GM21367 (cell line): ENCODE measurements around the gene CENPP.

Source experiments
- ATAC-seq: cut with Tn5 transposase; IDR thresholded peaks from one replicate; pipeline ENCODE4 v1.9.1; 2021; ENCODE audit not compliant: unreplicated experiment

CENPP gene

DNA sequence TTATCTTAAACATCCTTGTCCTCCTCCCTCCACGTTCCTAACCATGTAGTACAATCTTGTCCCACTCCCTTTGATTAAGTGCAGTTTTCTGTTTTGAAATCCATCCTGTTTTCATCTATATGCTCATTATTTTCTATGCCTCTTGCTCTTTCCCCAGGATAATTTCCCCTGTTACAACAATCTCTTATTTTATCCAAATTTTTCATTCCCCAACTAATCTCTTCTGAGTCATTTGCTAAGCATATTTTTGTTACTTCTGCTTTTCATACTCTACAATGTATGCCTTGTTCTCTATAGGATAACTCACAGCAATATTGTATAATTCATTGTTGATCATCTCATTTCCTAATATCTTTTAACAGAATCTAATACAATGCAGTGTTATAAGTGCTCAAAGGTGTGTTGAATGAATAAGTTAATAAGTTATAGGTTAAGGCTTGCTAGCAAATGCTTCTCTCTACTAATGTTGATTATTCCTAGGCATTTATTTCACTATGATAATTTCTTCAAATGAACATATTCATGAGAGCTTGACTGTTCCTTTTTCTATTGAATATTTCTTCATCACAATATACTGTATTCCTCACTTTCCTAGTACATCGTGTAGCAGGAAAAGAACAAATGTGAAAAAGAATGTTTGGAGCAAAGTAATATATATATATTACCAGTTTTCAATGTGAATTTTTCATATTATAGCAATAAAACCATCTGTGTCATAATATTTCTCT lies 97.0 kb downstream of the CENPP start:
- ATAC-seq, result no peak

DNA sequence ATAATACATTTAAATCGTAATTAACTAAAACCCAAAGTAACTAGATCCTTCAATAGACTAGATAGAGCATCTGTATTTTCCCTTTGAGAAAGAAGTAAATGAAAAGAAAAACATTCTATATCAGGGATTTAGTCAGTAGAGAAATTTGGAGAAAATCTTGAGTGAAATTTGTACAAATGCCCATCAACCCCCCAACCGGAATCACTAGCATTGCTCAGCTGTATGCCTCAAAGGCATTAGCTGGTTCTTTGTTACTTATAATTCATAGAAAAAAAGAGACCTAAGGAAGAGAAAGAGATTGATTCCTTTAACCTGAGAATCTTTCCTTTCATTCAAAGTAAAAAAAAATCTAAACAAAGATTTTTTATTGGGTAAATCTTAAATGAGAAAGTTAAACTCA lies 97.9 kb downstream of the CENPP start:
- ATAC-seq, result no peak

- ATAC-seq, result no peak
These were observed 98.6 kb downstream of the CENPP start, which contains the start of gene OMD for GRCh38 chr9:92424340-92424739. OMD (minus strand) TSS chr9:92424471; CDS start chr9:92417558, 6,913 bp downstream.

GRCh38 chr9:92425474-92425873 lies 99.7 kb downstream of the CENPP start:
- no peak for ATAC-seq

DNA sequence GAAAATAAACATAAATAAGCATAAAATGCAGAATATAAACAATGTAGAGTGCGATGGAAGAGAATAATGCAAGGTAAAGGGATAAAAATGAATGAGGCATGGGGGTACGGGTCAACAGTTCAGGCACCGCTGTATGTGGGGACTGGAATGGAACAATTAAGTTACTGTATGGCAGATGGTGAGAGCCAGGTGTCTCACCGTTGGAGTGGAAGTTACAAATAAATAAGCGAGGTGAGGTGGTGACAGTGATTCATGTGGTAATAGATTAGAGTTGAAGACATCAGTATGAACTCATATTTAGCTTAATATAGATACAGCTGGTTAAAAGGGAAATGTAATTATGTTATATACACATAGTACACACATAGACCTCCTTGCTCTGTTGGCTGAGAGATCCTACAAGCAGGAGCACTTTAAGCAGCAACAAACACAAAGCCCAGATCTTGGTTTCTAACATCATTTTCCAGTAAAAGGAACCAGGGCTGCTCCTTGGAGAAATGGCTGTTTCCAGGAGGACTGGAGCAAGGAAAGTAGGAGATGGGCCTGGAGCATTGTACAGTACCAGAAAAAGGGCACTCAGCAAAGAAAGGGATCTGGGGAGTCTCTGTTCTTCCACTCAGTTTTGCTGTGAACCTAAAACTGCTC lies 100.9 kb downstream of the CENPP start:
- ATAC-seq, result no peak

- ATAC-seq, result no peak
These were observed 104.1 kb downstream of the CENPP start for GRCh38 chr9:92429836-92430235.

DNA sequence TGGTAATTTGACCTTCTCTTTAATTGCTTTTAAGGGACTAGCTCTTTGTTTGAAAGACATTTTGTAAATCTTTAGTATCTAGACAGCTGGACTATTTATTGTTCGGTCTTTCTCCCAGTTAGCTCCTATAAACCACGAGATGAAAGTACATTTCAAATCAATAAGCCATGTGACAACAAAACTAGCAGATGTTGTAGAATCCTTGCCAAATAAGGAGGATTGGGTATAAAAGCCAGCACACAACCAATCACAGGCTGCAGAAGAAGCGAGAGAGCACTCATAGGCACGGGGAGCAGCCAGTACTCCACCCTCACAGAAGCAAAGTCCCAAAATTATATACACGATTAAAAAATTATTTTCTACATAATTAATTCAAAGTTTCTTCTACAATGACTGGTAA lies 106.6 kb downstream of the CENPP start:
- no peak for ATAC-seq

DNA sequence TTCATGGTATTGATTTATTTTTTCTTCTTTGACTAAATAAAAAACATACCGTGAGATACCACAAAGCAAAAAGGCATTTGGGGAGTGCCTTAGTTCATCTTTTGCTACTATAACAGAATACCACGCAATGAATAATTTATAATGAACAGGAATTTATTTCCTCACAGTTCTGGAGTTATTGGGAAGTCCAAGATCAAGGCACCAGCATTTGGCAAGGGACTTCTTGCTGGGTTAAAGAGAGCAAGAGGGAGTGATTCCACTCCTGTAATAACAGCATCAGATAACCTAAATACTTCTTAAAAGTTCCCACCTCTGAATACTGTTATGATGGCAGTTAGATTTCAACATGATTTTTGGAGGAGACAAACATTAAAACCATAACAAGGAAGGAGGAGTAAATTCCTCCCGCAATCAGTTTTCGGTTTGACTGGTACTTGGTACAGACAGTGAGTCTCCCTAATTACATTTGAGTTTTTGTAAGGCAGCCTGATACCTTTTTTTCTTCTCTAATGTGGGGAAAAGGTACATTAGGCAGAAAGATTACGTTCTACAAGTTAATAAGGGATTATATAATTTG lies 107.3 kb downstream of the CENPP start:
- ATAC-seq, result no peak

DNA sequence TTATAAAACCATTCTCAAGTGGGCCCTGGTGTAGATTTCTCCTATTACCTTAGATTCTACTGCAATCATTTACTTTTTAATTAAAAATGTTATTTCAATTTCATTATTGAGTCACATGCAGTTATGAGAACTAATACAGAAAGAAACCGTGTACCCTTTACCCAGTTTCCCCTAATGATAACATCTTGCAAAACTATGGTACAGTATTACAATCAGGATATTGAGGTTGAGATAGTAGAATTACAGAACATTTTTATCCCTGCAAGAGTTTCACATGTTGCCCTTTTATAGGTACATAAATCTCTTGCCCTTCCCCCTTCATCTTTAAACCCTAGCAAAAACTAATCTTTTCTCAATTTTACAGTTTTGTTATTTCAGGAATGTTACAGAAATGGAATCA lies 109.5 kb downstream of the CENPP start:
- no peak for ATAC-seq

DNA sequence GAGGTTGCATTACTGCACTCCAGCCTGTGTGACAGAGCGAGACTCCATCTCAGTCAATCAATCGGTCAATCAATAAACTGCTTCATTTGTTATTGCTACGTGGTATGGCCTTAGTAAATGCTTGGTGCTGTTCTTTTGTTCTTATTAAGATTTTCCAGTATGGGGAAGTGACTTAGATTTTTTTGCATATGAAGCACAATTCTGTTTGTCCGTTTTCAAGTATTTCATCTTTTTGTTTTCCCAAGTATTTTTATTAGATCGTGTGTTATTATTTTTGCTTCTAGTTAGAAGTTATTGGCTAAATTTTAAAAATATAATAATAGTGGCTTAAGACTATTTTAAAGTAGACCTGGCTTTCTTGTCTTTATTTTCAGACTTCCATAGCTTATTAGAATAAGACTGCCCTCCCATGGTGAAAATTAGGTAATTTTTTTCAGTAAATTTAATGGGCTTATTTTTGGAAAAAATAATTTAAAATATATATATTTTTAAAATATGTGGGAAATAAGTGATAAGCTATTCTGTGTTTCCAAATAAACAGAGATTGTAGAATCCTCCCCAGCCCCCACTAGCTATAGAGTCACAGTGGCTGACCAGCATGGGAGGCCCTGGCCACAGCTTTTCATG lies 113.3 kb downstream of the CENPP start:
- ATAC-seq, result no peak

- ATAC-seq, result no peak
These were observed 114.4 kb downstream of the CENPP start for GRCh38 chr9:92439921-92440750.

- no peak for ATAC-seq
These were observed 114.9 kb downstream of the CENPP start for GRCh38 chr9:92440751-92441046.

DNA sequence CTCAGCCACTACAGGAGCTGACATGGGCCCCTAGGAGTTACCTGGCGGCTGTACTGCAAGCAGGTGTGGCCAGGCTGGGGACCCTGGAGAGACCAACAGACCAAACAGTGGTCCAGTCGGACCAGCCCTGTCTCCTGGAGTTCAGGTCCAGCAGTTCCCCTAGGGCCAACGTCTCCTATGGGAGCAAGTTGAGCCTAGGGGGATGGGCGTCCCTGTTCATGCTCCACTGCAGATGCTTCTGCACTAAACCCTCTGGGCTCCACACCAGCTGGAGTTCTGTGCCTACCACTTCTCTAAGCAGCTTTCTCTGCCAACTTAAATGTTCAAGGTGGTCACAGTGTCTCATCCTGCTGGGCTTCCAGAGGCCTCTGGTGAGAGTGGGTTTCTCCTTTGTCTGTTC lies 119.1 kb downstream of the CENPP start:
- no peak for ATAC-seq

DNA sequence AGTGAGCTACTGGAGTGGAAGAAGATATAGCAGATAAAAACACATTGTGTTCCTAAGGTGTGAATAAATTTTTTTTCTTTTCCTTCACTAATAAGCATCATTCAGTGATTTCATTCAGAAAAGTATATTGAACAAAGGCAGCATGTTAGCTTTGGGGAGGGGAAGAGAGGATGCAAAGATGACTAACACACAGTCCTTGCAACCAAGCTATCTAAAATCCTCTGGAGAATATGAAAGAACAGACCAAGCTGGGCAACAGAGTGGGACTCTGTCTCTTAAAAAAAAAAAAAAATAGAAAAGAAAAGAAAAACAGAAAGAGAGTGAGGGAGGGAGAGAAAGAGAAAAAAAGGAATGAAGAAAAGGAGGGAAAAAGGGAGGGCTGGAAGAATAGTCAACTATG lies 120.8 kb downstream of the CENPP start:
- ATAC-seq, result no peak

GRCh38 chr9:92455217-92455616 lies 129.5 kb downstream of the CENPP start:
- no peak for ATAC-seq

DNA sequence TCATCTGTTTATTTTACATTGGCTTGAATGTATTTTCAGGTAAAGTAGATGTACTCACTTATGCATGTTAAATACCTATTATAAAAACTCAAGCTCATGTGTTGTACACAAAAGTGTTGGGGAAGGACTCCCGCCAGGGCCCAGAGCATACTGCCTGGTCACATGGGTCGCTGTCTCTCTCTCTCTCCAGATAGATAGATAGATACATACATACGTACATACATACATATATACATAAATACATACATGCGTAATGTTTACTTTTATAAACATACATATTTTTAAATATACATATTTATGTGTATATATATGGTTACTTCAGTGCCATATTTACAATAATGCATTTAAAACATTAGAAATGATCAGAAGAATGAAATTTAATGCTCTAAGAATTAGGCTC lies 131.8 kb downstream of the CENPP start:
- ATAC-seq, result no peak

GRCh38 chr9:92463387-92463786 lies 137.6 kb downstream of the CENPP start:
- ATAC-seq, result no peak

- no peak for ATAC-seq
These were observed 138.2 kb downstream of the CENPP start for GRCh38 chr9:92463984-92464383.

DNA sequence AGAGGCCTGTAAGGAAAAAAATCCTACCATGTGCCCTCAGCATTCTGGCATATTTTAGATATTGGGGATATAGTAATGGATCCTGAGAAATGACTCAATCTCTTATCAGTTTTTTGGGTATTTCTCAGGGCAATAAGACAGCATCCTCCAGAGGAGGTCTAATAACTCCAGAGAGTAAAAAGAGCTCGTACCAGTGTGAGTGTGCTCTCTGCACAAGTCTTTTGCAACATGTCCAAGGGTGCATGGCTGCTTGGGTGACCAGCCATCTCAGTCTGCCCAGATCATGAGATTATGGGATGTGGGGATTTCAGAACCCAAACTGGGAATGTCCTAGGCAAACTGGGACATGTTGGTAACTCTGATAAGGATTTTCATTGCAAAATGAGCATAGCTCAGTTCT lies 141.3 kb downstream of the CENPP start:
- ATAC-seq, result no peak

DNA sequence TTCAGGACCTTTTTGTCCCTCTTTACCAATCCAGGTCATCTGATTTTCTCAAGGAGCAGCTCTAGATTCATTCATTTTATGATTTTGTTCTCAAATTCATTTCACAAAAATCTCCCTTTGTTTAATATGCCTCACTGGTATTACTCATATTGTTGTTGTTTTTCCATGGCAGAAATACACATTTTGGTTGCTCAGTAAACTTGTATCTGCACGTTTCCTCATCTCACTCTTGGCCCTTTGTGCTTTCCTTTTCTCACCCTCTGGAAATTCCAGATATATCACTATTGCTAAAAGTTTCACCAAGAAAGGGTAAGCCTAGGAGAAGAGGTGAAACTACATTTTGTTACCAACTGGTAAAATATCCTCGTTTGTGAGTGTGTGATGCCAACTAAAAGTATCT lies 141.8 kb downstream of the CENPP start:
- no peak for ATAC-seq

GRCh38 chr9:92468206-92468605 lies 142.5 kb downstream of the CENPP start:
- no peak for ATAC-seq
